Stimulated activated CD4-positive, alpha-beta T cell treated with anti-CD3 and anti-CD28 coated beads, Interleukin-15, amount 100 ng/mL, for 48 hours (primary cell): Measurements from ENCODE around the gene UPF2.
"Not testable (repeated sequence)": the region's sequence is repeated elsewhere in the genome, so short reads cannot be mapped to it uniquely, and the experiment has no call there.

Experiments used
- DNase-seq, 2 donors: peaks; one replicate each; pipeline ENCODE4 v3.0.0-alpha.2; 2020; ENCODE audit warnings: low read depth in 2 of 2

Gene UPF2

GRCh38 chr10:11901833-11902475 is 140.7 kb downstream of the UPF2 start:
- DNase-seq, result no peak

- no peak for DNase-seq
Measured at GRCh38 chr10:11901454-11901832, 141.2 kb downstream of the UPF2 start.

- DNase-seq, result no peak
Measured at GRCh38 chr10:11901036-11901301, 141.6 kb downstream of the UPF2 start.

- no peak for DNase-seq
Measured at GRCh38 chr10:11899067-11899876, 143.3 kb downstream of the UPF2 start.

GRCh38 chr10:11898372-11899066 is 144.1 kb downstream of the UPF2 start:
- no peak for DNase-seq

GRCh38 chr10:11898033-11898371 is 144.6 kb downstream of the UPF2 start:
- DNase-seq, result no peak

GRCh38 chr10:11896549-11897200 is 145.9 kb downstream of the UPF2 start:
- DNase-seq, result no peak

GRCh38 chr10:11895598-11895997 is 147.0 kb downstream of the UPF2 start:
- DNase-seq, result no peak

- no peak for DNase-seq
Measured at GRCh38 chr10:11895108-11895466, 147.5 kb downstream of the UPF2 start.

GRCh38 chr10:11894381-11895107 is 148.1 kb downstream of the UPF2 start:
- DNase-seq, result no peak

- DNase-seq, result no peak
Measured at GRCh38 chr10:11893749-11894278, 148.8 kb downstream of the UPF2 start.

GRCh38 chr10:11891776-11892486 is 150.7 kb downstream of the UPF2 start:
- no peak for DNase-seq

- not testable (repeated sequence) for DNase-seq
Measured at GRCh38 chr10:11889263-11889662, 153.3 kb downstream of the UPF2 start.

GRCh38 chr10:11887381-11888227 is 155.0 kb downstream of the UPF2 start:
- no peak for DNase-seq

GRCh38 chr10:11886851-11887250 is 155.8 kb downstream of the UPF2 start:
- DNase-seq, result no peak

GRCh38 chr10:11886138-11886474 is 156.5 kb downstream of the UPF2 start:
- DNase-seq, result no peak

GRCh38 chr10:11885437-11886137 is 157.0 kb downstream of the UPF2 start:
- no peak for DNase-seq

- no peak for DNase-seq
Measured at GRCh38 chr10:11884706-11885423, 157.7 kb downstream of the UPF2 start.
